AG09319 (cell line): ENCODE measurements around the gene FAM120B.

Experiments
- DNase-seq: peaks from one replicate; pipeline ENCODE4 v3.0.0-alpha.2; 2010; ENCODE audit warnings: low read depth; ENCODE audit errors: extremely low read depth
- CTCF ChIP-seq: IDR thresholded peaks from 2 replicates; pipeline ENCODE4 v1.5.1; 2011; ENCODE audit warnings: low read depth, mild to moderate bottlenecking, inconsistent platforms, low read length, moderate library complexity

Gene FAM120B

DNA sequence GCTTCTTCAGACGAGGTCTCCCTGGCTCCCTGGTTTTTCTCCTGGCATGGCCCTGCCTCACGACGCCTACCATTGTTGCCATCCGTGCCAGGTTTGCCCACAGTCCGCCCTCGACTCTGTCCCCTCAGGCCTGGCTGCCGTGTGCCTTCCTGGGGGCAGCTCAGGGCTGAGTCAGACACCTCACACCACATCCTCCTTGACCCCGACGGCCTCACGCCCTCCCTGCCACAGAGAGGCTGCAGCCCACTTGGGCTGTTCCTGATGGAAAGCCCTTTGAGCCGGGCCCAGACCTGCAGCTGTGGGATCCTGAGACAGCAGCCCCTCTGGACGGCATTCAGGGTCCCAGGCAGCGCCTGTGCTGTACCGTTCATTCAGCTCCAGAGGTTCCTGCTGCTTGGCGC lies 138.3 kb downstream of the FAM120B start:
- TF ChIP-seq CTCF = no peak
- DNase-seq = no peak

GRCh38 chr6:170445487-170445886 lies 138.9 kb downstream of the FAM120B start:
- DNase-seq = no peak
- no peak for TF ChIP-seq CTCF

GRCh38 chr6:170445971-170446370 lies 139.4 kb downstream of the FAM120B start:
- TF ChIP-seq CTCF = no peak
- no peak for DNase-seq

GRCh38 chr6:170446841-170447560 lies 140.4 kb downstream of the FAM120B start:
- TF ChIP-seq CTCF = no peak
- DNase-seq = no peak

DNA sequence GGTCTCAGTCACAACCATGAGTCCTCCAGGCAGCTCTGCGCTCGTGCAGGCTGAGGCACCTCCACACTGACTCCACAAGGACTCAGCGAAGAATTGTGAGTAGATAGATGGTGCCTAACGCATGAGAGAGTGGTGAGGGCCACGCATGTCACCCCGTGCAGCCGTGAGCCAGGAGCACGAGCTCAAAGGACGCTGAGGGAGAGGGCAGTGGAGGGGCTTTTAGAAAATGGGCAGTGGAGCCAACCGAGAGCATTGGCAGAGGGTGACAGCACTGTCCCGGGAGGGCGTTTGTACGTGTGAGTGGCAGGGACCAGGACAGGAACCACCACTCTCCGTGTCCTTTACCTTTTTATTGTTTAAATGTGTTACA lies 141.0 kb downstream of the FAM120B start:
- DNase-seq = no peak
- no peak for TF ChIP-seq CTCF

DNA sequence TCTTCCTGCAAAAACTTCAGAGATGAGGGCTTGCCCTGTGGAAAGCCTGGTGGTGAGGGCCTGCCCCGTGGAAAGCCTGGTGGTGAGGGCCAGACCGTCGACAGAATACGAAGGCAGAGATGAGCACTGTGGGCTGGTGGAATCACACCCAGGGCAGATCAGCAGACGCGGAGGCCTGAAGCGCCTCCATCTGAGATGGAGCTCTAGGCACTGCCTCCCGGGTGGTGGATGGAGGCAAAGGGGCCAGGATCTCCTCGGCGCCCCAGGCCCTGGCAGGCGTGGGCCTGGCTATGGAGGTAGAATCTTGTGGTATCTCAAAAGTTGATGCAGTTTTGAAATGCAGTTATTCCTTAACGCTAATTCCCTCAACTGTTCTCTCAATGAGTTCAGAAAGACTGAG lies 141.8 kb downstream of the FAM120B start:
- no peak for TF ChIP-seq CTCF
- no peak for DNase-seq

- no peak for DNase-seq
- TF ChIP-seq CTCF = no peak
Measured at GRCh38 chr6:170448751-170449630, 142.4 kb downstream of the FAM120B start.
